Raji (cell line): ENCODE results near the gene SPON1.

Experiments
- POLR2A ChIP-seq: IDR thresholded peaks from 2 replicates; pipeline ENCODE4 v1.6.1; 2011; ENCODE audit warnings: low read depth, low read length, control low read depth; ENCODE audit not compliant: insufficient read depth

Gene SPON1

GRCh38 chr11:14001597-14001996, 39.1 kb downstream of the SPON1 start:
- TF ChIP-seq POLR2A, result no peak

DNA sequence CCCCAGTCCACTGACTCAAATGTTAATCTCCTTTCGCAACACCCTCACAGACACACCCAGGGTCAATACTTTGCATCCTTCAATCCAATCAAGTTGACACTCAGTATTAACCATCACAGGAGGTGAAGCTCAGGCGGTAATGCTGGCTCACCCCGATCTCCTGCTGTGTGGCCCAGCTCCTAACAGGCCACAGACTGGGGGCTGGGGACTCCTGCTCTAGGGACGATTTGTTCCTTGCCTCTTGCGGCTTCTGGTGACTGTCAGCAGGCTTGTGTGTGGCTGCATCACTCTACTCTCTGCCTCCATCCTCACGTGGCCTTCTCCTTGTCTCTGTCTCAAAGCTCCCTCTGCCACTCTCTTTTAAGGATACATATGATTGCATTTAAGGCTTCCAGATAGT, 45.0 kb downstream of the SPON1 start:
- no peak for TF ChIP-seq POLR2A

GRCh38 chr11:14010665-14011064, 48.1 kb downstream of the SPON1 start:
- TF ChIP-seq POLR2A, result no peak

- TF ChIP-seq POLR2A, result no peak
These were observed 50.3 kb downstream of the SPON1 start for GRCh38 chr11:14012846-14013245.

- no peak for TF ChIP-seq POLR2A
These were observed 53.2 kb downstream of the SPON1 start for GRCh38 chr11:14015711-14016110.

- no peak for TF ChIP-seq POLR2A
These were observed 55.9 kb downstream of the SPON1 start for GRCh38 chr11:14018441-14018840.

DNA sequence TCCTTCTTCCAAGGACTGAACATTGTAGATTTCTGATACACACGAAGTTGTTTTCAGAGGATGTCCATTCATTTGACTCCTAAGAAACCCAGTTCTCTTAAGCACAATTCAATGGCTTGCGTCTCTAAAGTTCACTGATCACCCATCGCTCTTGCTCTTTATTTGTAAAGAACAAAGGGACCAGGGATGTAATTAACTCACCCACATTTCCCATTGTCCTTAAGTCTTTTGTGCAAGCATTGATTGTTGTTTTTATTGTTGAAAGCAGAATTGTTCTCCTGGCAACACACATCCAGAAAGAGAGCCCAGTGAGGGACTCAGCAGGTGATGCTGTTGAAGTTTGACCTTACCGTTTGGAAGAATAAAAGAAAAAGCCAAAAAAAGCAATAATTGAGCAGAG, 59.2 kb downstream of the SPON1 start:
- TF ChIP-seq POLR2A, result no peak

DNA sequence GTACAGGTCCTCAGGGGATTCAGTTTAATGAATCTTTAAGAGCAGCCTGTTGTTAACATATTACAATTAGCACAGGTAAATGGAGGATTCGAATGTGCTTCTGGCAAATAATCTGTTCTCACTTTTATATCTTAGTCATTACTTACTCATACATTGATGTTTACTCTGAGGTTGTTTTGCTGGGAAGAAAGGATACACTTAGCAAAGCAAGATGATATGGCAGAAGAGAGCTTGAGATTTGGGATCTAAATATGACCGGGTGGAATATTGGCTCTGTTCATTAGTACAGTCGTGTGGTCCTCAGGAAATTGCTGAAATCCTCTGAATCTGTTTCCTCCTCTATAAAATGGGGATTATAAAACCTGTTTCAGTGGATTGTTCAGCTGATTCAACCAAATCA, 59.7 kb downstream of the SPON1 start:
- TF ChIP-seq POLR2A, result no peak

DNA sequence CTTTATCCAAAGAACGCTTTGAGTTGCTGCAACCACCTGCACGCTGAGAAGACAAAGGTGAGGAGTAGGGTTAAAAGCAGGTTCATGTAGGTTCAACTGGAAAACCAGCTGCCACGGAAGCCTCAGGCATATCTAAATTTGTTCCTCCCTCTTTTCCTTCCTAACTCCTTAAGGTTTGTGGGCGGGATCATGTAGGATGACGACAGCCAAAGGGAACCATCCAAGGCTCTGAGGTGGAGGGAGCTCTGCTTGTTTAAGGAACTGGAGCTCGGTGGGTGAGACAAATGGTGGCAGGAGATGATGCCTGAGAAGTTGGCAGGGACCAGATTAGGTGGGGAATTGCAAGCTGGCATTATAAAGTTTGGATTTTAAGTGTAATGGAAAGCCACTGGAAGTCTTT, 60.3 kb downstream of the SPON1 start:
- TF ChIP-seq POLR2A, result no peak

DNA sequence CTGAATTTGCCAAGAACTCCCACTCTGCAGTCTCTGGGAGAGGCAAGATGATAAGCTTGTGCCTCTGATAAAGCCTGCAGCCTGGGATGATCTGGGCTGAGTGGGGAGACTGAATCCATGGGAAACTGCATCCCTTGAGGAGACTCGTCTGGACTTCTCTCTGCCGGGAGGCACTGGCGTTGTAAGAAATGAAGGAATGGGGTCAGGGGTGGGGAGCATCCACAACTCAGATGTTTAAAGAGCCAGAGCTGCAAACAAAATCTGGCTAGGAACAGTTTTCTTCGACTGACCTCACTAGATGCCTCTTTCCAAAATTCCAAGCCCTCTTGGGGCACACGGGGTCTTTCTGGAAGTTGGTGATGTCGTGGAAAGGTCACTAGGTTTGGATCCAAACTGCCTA, 64.4 kb downstream of the SPON1 start:
- no peak for TF ChIP-seq POLR2A

DNA sequence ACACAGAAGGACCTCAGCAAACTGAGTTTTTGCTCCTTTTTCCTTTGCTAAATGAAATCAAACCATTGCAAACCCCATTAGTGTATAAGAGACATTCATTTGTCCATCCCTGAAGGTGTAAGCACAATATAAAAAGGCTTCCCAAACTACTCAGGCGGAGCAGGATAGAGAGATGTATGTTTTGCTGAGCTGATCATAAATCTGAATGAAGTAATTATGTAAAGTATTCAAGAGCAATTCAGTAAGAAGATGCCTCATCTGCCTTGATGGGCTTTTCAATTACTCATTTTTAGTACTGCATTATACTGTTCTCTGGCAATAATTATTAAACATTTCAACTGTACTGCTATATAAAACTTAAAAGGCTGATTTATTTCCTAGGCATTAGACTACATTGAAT, 65.0 kb downstream of the SPON1 start:
- no peak for TF ChIP-seq POLR2A

DNA sequence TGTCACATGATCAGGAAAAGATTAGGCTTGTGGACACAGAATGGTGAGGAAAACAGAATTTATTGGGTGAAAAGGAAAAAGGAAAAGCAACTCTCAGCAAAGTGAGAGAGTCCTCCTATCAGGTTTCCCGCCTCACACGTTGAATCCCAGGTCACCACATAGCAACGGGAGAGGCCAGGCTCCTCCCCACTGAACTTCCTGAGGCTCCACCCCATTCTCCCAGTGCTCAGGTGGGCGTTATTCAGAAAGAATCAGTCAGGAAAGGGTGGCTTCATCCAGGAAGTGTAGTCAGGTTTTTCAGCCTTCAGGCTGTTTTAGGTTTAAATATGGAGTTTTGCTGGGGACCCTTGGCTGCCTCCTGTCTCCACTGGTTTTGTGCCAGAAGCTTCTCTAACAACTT, 66.9 kb downstream of the SPON1 start:
- TF ChIP-seq POLR2A, result no peak

DNA sequence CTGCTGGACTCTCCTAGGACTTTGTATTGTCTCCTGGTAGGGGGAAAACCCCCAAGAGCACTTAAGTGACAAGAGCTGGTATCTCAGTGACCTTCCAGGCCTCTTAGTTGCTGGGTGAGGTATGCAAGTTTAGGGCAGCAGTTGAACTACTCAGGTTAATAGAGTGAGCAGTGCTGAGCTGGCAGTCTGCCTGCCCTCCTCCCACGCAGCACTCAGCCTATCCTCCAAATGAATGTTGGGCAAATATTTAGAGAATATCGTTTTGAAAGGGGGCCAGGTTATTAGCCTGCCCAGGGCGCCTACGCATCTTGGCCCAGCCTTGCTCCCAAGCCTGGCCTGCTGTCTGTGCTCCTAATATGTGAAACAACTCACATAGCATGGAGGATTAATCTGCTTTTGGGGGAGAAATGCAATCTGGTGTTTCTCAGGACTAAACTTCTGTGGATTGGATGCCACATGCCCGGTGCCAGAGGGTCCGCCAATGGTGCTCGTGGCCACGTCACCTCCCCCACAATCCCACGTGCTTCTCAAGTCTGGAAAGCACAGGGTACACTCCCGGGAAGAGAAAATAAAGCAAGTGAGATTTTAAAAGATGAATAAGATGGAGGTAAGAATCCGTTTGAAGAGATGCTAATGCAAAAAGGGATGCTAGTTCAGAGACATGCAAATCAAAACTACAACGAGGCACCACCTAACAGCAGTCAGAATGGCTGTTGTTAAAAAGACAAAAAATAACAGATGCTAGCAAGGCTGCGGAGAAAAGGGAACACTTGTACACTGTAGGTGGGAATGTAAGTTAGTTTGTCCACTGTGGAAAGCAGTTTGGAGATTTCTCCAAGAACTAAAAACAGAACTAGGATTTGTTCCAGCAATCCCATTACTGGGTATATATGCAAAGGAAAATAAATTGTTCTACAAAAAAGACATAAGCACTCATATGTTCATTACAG, 67.7 kb downstream of the SPON1 start:
- TF ChIP-seq POLR2A, result no peak

DNA sequence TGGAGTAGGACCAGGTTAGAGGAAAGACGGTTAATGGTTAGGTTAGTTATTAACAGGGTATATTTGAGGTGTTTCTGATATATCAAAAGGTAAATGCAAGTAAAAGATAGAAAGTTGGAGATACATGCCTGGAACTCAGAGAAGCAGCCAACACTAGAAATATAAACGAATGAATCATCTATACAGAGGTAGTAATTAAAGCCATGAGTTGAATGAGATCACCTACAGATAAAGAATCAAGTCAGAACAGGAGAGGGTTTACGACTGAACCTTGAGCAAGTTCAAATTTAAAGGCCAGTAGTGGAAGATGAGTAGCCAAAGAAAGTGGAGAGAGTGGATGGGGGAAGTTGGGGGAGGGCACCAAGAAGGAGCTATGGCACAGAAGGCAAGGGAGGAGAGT, 73.9 kb downstream of the SPON1 start:
- TF ChIP-seq POLR2A, result no peak

DNA sequence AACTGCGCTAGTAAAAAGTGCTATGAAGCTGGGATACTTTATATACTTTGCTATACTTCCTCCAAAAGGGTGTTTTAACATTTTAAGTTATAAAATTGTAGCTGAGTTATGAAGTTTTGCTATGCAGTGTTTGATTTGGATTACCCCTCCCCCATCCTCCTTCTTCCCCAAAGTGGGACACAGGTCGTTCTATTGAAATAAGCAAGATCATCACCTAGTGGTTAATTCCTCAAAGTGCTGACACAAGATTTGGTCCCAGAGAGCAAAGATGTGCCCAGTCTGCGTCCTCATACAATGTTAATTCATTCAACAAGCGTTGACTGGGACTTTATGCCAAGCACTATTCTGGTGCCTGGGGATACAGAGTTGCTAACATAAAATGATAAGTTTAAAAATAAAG, 78.5 kb downstream of the SPON1 start:
- TF ChIP-seq POLR2A, result no peak

DNA sequence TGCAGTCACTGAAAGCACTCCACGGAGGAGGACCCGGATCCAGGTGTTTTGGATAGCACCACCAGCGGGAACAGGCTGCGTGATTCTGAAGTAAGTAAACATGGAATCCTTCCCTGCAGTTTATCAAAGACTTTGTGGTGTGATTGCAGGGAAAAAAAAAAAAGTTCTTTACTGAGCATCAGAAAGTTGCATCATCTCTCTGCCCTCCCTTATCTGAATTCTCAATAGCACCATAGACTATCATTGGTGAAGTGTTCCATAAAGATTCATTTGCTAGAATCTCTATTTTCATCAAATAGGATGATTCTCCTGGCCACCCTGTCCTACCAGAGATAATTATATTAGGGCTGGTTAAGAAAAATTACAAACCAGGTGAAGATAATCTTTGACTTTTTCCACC, 79.0 kb downstream of the SPON1 start:
- TF ChIP-seq POLR2A, result no peak
